SK-N-SH treated with all-trans-retinoic acid at 6 μM for 48 hours (cell line): ENCODE measurements around the gene ALLC.

Source experiments
- ATAC-seq: fragments of 200-7000 bp; cut with Tn5 transposase; 3 replicates; pipeline ENCODE4 v1.9.1; 2020; ENCODE audit warnings: mild to moderate bottlenecking, moderate library complexity
- ARNTL ChIP-seq: fragments of 450-650 bp; formaldehyde crosslinking; IDR thresholded peaks from 2 replicates; pipeline ENCODE4 v1.5.0; 2020; ENCODE audit warnings: low read depth, mild to moderate bottlenecking, moderate library complexity, borderline replicate concordance
- CREB5 ChIP-seq: fragments of 250-450 bp; sonication (Bioruptor Pico); IDR thresholded peaks from 2 replicates; pipeline ENCODE4 v1.5.1; 2020; ENCODE audit warnings: low read depth, mild to moderate bottlenecking, moderate library complexity
- CSDC2 ChIP-seq: fragments of 250-450 bp; sonication (Bioruptor Pico); IDR thresholded peaks from 2 replicates; pipeline ENCODE4 v1.5.0; 2020; ENCODE audit warnings: mild to moderate bottlenecking, moderate library complexity
- CSRNP3 ChIP-seq: fragments of 250-450 bp; sonication (Bioruptor Pico); IDR thresholded peaks from 2 replicates; pipeline ENCODE4 v1.5.1; 2021; ENCODE audit warnings: mild to moderate bottlenecking, moderate library complexity
- ESRRG ChIP-seq: fragments of 250-450 bp; sonication (Bioruptor Pico); IDR thresholded peaks from 2 replicates; pipeline ENCODE4 v1.6.1; 2021; ENCODE audit warnings: mild to moderate bottlenecking
- ISL1 ChIP-seq: fragments of 250-450 bp; sonication (Bioruptor Pico); IDR thresholded peaks from 2 replicates; pipeline ENCODE4 v2.1.2; 2022; ENCODE audit warnings: mild to moderate bottlenecking, moderate library complexity
- OSR1 ChIP-seq: fragments of 250-450 bp; sonication (Bioruptor Pico); IDR thresholded peaks from 2 replicates; pipeline ENCODE4 v1.8.0; 2022; ENCODE audit warnings: moderate library complexity, mild to moderate bottlenecking, inconsistent platforms
- PATZ1 ChIP-seq: fragments of 250-450 bp; sonication (Bioruptor Pico); IDR thresholded peaks from 2 replicates; pipeline ENCODE4 v1.8.0; 2020; ENCODE audit warnings: mild to moderate bottlenecking, moderate library complexity, borderline replicate concordance
- POU6F1 ChIP-seq: fragments of 250-450 bp; sonication (Bioruptor Pico); IDR thresholded peaks from 2 replicates; pipeline ENCODE4 v1.8.0; 2021; ENCODE audit warnings: low read depth, mild to moderate bottlenecking, moderate library complexity, borderline replicate concordance
- PPARA ChIP-seq: fragments of 250-450 bp; sonication (Bioruptor Pico); IDR thresholded peaks from 2 replicates; pipeline ENCODE4 v1.5.0; 2020; ENCODE audit warnings: mild to moderate bottlenecking, borderline replicate concordance
- SNAI2 ChIP-seq: fragments of 250-450 bp; sonication (Bioruptor Pico); IDR thresholded peaks from 2 replicates; pipeline ENCODE4 v1.5.0; 2020; ENCODE audit warnings: mild to moderate bottlenecking, moderate library complexity
- TCF4 ChIP-seq: fragments of 250-450 bp; sonication (Bioruptor Pico); IDR thresholded peaks from 2 replicates; pipeline ENCODE4 v1.8.0; 2021; ENCODE audit warnings: mild to moderate bottlenecking, moderate library complexity, borderline replicate concordance
- TOX ChIP-seq: fragments of 250-450 bp; sonication (Bioruptor Pico); IDR thresholded peaks from 2 replicates; pipeline ENCODE4 v1.8.0; 2021; ENCODE audit warnings: mild to moderate bottlenecking, moderate library complexity, borderline replicate concordance
- TSHZ2 ChIP-seq: fragments of 250-450 bp; sonication (Bioruptor Pico); IDR thresholded peaks from 2 replicates; pipeline ENCODE4 v1.5.0; 2020; ENCODE audit warnings: mild to moderate bottlenecking, moderate library complexity
- ZC3H10 ChIP-seq: fragments of 250-450 bp; sonication (Bioruptor Pico); IDR thresholded peaks from 2 replicates; pipeline ENCODE4 v1.5.1; 2021; ENCODE audit warnings: mild to moderate bottlenecking, moderate library complexity
- ZFP3 ChIP-seq: fragments of 250-450 bp; sonication (Bioruptor Pico); IDR thresholded peaks from 2 replicates; pipeline ENCODE4 v1.5.0; 2020; ENCODE audit warnings: mild to moderate bottlenecking, moderate library complexity
- ZFP30 ChIP-seq: fragments of 450-650 bp; formaldehyde crosslinking; IDR thresholded peaks from 2 replicates; pipeline ENCODE4 v1.5.0; 2022; ENCODE audit warnings: mild to moderate bottlenecking, moderate library complexity
- ZNF565 ChIP-seq: fragments of 450-650 bp; formaldehyde crosslinking; conservative IDR thresholded peaks from 2 replicates; pipeline ENCODE4 v1.5.0; 2020; ENCODE audit warnings: low read depth, mild to moderate bottlenecking, moderate library complexity
- ZNF70 ChIP-seq: fragments of 450-650 bp; formaldehyde crosslinking; IDR thresholded peaks from 2 replicates; pipeline ENCODE4 v1.5.0; 2020; ENCODE audit warnings: mild to moderate bottlenecking, moderate library complexity
- ZNF8 ChIP-seq: fragments of 450-650 bp; formaldehyde crosslinking; IDR thresholded peaks from 2 replicates; pipeline ENCODE4 v1.5.0; 2020; ENCODE audit warnings: mild to moderate bottlenecking, moderate library complexity

The ALLC gene

GRCh38 chr2:3747032-3747654 lies 89.1 kb downstream of the ALLC start:
- ATAC-seq = no peak
- TF ChIP-seq ISL1 (CRISPR knock-in tag) (no peak), ZNF565 (CRISPR knock-in tag) (no peak), PATZ1 (CRISPR knock-in tag) (no peak), SNAI2 (CRISPR knock-in tag) (no peak), POU6F1 (CRISPR knock-in tag) (no peak), TSHZ2 (CRISPR knock-in tag) (no peak), CSRNP3 (CRISPR knock-in tag) (no peak), CSDC2 (no peak), PPARA (no peak), ZNF8 (CRISPR knock-in tag) (no peak), ESRRG (CRISPR knock-in tag) (no peak), ZFP30 (CRISPR knock-in tag) (no peak), CREB5 (CRISPR knock-in tag) (no peak), TCF4 (CRISPR knock-in tag) (no peak), ZNF70 (CRISPR knock-in tag) (no peak), ZFP3 (CRISPR knock-in tag) (no peak), ARNTL (CRISPR knock-in tag) (no peak), OSR1 (CRISPR knock-in tag) (no peak), TOX (CRISPR knock-in tag) (no peak)

- ATAC-seq = no peak
- TF ChIP-seq TSHZ2 (CRISPR knock-in tag) = no peak
- no peak for TF ChIP-seq TOX (CRISPR knock-in tag)
- TF ChIP-seq ZNF70 (CRISPR knock-in tag) = no peak
- no peak for TF ChIP-seq POU6F1 (CRISPR knock-in tag)
- TF ChIP-seq SNAI2 (CRISPR knock-in tag) = no peak
- TF ChIP-seq OSR1 (CRISPR knock-in tag) = no peak
- TF ChIP-seq ZNF8 (CRISPR knock-in tag) = no peak
- no peak for TF ChIP-seq ZFP30 (CRISPR knock-in tag)
- TF ChIP-seq CREB5 (CRISPR knock-in tag) = no peak
- no peak for TF ChIP-seq ZC3H10
- TF ChIP-seq ZFP3 (CRISPR knock-in tag) = no peak
- TF ChIP-seq PPARA = no peak
- TF ChIP-seq ISL1 (CRISPR knock-in tag) = no peak
Measured at GRCh38 chr2:3747826-3748225, 89.8 kb downstream of the ALLC start.
